AG04449 (cell line): ENCODE measurements around the gene TULP3.
"Not testable (repeated sequence)": the region's sequence is repeated elsewhere in the genome, so short reads cannot be mapped to it uniquely, and the experiment has no call there.

Experiments
- CTCF ChIA-PET: fragments of 350-600 bp; formaldehyde crosslinking; extraction: SDS; loops from one replicate; lab custom pipeline; 2021; ENCODE audit warnings: antibody characterized with exemption; lab: Yijun Ruan, JAX
- POLR2A ChIA-PET: fragments of 400-600, 350-600 bp; formaldehyde crosslinking; extraction: SDS; loops from one replicate; lab custom pipeline; 2020; ENCODE audit warnings: antibody characterized with exemption, inconsistent platforms; lab: Yijun Ruan, JAX
- DNase-seq: peaks from one replicate; pipeline ENCODE4 v3.0.0-alpha.2; 2010; ENCODE audit warnings: low read depth, low spot score
- H3K4me3 ChIP-seq: 2 replicates; pipeline ENCODE4 v1.5.1; 2011; ENCODE audit warnings: low read depth, mild to moderate bottlenecking, control low read depth, low read length
- TF ChIP-seq, protein P1 (sequence below): IDR thresholded peaks from one replicate; pipeline ENCODE4 v1.5.1; 2011; ENCODE audit warnings: mild to moderate bottlenecking, moderate library complexity, low read length, control low read depth, inconsistent platforms; ENCODE audit not compliant: insufficient read depth; ENCODE audit errors: missing control alignments

TULP3 gene

DNA sequence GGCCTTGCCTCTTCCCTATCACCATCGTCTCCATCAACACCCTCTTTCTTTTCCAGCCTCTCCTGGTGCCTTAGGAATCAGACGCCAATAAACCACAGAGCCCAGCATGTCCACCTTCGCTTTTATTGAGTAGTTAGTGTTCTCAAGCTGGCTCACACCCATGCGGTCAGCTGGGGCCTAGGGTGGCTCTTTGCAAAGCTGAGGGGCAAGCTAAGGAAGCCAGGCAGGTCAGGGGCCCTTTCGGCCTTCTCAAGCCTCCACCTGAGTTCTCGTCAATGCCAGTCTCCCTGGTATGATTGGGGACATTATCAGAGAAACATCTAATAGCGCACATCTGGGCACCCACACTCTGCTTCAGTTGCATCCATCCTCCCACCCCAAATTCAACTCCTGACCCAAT lies 33.1 kb upstream of the TULP3 start:
- TF ChIP-seq, protein P1, sequence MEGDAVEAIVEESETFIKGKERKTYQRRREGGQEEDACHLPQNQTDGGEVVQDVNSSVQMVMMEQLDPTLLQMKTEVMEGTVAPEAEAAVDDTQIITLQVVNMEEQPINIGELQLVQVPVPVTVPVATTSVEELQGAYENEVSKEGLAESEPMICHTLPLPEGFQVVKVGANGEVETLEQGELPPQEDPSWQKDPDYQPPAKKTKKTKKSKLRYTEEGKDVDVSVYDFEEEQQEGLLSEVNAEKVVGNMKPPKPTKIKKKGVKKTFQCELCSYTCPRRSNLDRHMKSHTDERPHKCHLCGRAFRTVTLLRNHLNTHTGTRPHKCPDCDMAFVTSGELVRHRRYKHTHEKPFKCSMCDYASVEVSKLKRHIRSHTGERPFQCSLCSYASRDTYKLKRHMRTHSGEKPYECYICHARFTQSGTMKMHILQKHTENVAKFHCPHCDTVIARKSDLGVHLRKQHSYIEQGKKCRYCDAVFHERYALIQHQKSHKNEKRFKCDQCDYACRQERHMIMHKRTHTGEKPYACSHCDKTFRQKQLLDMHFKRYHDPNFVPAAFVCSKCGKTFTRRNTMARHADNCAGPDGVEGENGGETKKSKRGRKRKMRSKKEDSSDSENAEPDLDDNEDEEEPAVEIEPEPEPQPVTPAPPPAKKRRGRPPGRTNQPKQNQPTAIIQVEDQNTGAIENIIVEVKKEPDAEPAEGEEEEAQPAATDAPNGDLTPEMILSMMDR, result no peak
- POLR2A ChIA-PET, result interaction anchor here (0.9 kb wide), 1 partner anchor 8 kb away, joined by 3 read pairs; no protein-coding TSS in a partner anchor
- no peak for DNase-seq
- CTCF ChIA-PET, result interaction anchor here (1.0 to 5.0 kb wide), 6 partner anchors 8 to 184 kb away, joined by 3 to 36 read pairs (median 6); no protein-coding TSS in a partner anchor
- H3K4me3 ChIP-seq, result no peak overlapping the region

DNA sequence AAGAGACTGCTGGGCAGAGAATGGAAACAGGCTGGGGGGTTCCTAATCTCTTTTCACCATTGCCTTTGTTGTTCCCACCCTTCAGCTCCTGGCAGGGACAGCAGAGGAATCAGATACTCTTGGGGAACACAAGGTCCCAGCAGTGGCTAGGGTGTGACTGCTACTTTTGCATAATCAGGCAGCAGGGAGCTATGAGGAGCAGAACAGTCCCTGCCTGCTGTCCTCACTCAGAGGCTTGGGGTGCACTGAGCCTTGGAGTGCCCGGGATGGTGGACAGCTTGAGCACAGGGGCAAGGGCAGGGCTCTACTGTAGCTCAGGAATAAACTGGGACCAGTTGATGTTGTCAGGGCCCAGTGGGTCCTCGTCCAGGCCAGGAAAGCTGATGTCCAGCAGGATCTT lies 32.4 kb upstream of the TULP3 start:
- TF ChIP-seq, protein P1, result no peak
- CTCF ChIA-PET, result interaction anchor here (1.0 to 2.1 kb wide), 4 partner anchors 8 to 184 kb away, joined by 3 to 6 read pairs (median 4); no protein-coding TSS in a partner anchor
- DNase-seq, result no peak
- POLR2A ChIA-PET, result no interaction called here
- H3K4me3 ChIP-seq, result no peak overlapping the region

DNA sequence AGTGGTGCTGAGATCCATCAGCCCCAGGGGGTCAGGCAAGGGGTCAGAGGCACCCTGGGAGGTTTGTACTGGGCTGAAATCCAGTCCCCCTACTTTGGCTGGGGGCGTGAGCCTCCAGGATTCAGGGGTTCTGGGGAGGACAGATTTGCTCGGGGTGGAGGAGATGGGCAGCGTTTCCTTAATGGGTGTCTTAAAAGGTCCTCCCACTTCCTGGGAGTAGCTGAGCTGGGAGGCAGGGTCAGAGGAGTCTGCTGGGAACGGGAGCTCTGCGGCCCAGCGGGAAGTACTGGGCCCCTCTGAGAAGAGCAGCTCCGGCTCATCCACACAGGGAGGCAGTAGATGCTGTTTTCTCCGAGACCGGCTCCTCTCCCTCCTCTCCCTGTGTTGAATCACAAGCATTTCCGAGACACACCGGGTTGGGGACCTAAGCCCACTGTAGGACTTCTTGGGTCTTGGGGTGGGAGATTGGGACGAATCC lies 31.7 kb upstream of the TULP3 start:
- TF ChIP-seq, protein P1, result no peak
- no peak overlapping the region for H3K4me3 ChIP-seq
- POLR2A ChIA-PET, result no interaction called here
- CTCF ChIA-PET, result interaction anchor here (1.1 to 1.2 kb wide), 2 partner anchors 9 to 15 kb away, joined by 3 to 5 read pairs; no protein-coding TSS in a partner anchor
- DNase-seq, result no peak

DNA sequence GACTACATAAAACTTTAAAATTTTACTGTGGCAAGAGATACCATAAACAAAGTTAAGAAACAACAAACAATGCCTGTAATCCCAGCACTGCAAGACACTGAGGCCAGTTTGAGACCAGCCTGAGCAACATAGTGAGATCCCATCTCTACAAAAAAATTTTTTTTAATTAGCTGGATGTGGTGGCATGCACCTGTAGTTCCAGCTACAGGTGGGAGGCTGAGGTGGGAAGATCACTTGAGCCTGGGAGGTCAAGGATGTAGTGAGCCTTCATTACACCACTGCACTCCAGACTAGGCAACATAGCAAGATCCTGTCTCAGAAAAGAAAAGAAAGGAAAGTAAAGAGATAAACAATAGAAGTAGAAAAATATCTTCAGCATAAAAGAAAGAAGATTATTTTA lies 30.5 kb upstream of the TULP3 start:
- H3K4me3 ChIP-seq, result no peak overlapping the region
- ChIA-PET POLR2A (no interaction called here), CTCF (interaction anchor here (1.5 kb wide), 1 partner anchor 14 kb away, joined by 4 read pairs; no protein-coding TSS in a partner anchor)
- DNase-seq, result no peak
- TF ChIP-seq, protein P1, result no peak

DNA sequence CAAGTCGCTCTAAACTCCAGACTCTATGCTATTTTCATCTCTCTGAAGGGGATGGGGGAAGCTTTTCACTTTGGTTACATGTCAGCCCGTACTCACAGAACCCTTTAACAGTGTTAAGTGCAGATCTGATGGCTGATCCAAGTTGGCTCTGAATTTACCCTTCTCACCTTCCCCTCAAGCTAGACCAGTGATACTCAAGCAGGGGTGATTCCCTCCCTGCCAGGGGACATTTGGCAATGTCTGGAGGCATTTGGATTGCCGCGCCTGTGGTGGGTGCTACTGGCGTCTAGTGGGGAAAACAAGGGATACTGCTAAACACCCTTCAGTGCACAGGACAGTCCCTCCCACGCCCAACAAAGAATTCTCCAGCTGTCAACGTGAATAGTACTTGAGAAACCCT lies 27.8 kb upstream of the TULP3 start:
- ChIA-PET CTCF (interaction anchor here (0.7 to 8.8 kb wide), 5 partner anchors 8 to 214 kb away, joined by 3 to 76 read pairs (median 3); no protein-coding TSS in a partner anchor), POLR2A (no interaction called here)
- no peak for DNase-seq
- TF ChIP-seq, protein P1, result no peak
- H3K4me3 ChIP-seq, result no peak overlapping the region

DNA sequence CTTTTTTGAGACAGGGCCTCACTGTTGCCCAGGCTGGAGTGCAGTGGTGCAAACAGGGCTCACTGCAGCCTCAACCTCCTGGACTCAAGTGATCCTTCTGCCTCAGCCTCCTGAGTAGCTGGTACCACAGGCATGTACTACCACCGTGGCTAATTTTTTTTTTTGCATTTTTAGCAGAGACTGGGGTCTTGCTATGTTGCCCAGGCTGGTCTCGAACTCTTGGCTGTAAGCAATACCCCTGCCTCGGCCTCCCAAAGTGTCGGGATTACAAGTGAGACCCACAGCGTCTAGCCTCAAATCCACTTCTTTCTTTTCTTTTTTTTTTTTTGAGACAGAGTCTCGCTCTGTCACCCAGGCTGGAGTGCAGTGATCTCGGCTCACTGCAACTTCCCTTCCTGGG lies 27.3 kb upstream of the TULP3 start:
- POLR2A ChIA-PET, result interaction anchor here (0.6 kb wide), 1 partner anchor 12 kb away, joined by 4 read pairs; no protein-coding TSS in a partner anchor
- H3K4me3 ChIP-seq, DNase-seq: not testable (repeated sequence)
- CTCF ChIA-PET, result interaction anchor here (1.0 to 8.8 kb wide), 4 partner anchors 12 to 210 kb away, joined by 3 to 76 read pairs (median 4); no protein-coding TSS in a partner anchor

DNA sequence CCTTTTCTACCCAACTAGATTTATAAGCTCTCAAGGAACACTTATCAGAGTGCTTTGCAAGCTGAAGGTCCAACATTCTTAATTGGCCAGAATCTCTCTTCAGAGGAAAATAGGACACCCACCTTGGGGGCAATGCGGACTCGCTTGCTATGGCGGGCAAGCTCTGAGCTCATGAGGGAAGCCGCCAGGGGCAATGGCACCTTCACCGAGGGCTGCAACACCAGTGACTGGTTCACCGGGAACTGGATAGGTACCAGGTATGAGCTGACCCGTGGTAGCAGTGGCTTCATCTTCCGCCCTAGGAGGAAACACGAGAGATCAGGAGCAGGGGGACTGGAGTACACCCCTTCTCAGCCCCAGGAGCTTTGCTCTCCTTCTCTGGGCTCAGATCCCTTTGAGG lies 26.5 kb upstream of the TULP3 start:
- TF ChIP-seq, protein P1, result no peak
- CTCF ChIA-PET, result interaction anchor here (0.6 to 8.8 kb wide), 6 partner anchors 11 to 209 kb away, joined by 3 to 76 read pairs (median 3); no protein-coding TSS in a partner anchor
- POLR2A ChIA-PET, result interaction anchor here (0.6 kb wide), 1 partner anchor 29 kb away, joined by 4 read pairs; no protein-coding TSS in a partner anchor
- DNase-seq, result no peak
- H3K4me3 ChIP-seq, result no peak overlapping the region

DNA sequence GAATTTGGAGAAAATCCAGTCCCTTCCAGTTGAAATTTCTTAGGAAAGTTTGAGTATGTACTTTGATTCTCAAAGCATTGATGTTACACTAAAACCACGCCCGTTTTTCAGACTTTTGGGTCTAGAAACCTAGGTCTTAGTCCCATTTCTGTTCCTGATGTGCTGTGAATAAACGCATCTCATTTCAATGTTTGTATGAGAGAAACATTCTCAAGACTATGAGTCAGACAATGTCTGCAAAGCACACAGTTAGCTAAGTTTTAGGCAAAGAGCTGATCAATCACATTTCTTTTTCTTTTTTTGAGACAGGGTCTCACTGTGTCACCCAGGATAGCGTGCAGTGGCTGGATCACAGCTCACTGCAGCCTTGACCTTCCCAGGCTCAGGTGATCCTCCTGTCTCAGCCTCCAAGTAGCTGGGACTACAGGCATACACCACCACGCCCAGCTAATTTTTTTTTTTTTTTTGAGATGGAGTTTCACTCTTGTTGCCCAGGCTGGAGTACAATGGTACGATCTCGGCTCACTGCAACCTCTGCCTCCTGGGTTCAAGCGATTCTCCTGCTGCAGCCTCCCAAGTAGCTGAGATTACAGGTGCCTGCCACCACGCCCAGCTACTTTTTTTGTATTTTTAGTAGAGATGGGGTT lies 21.6 kb upstream of the TULP3 start:
- POLR2A ChIA-PET, DNase-seq, H3K4me3 ChIP-seq: not testable (repeated sequence)
- CTCF ChIA-PET, result interaction anchor here (8.8 kb wide), 1 partner anchor 18 kb away, joined by 76 read pairs; no protein-coding TSS in a partner anchor
